ENCODE data around the gene AGAP1.

GRCh38 chr2:235766278-235766677, 272.4 kb downstream of the AGAP1 start:
- TF ChIP-seq CTCF (IDR thresholded peaks at IDR 0.05): peak; percentile 88 to 98 (median 92)
- TF ChIP-seq POLR2A (IDR thresholded peaks at IDR 0.05): no peak

All from heart left ventricle (tissue), 13 donors.